ENCODE results near the gene DOP1A. TPM values are rescaled to one million over a fixed set of nuclear protein-coding genes. Genes with fewer than 3 reads are reported as not detected.

Gene DOP1A
- total RNA-seq (2022; extraction: Qiagen RNA extraction; ENCODE audit: low read depth), result 1.9 to 3.5 TPM (median 2.6 TPM) in 5 replicates

GRCh38 chr6:83067448-83068439 is at the start of gene DOP1A:
Gene DOP1A (plus strand): TSS chr6:83067671. CDS start chr6:83096978, 29,307 bp downstream.

DNA sequence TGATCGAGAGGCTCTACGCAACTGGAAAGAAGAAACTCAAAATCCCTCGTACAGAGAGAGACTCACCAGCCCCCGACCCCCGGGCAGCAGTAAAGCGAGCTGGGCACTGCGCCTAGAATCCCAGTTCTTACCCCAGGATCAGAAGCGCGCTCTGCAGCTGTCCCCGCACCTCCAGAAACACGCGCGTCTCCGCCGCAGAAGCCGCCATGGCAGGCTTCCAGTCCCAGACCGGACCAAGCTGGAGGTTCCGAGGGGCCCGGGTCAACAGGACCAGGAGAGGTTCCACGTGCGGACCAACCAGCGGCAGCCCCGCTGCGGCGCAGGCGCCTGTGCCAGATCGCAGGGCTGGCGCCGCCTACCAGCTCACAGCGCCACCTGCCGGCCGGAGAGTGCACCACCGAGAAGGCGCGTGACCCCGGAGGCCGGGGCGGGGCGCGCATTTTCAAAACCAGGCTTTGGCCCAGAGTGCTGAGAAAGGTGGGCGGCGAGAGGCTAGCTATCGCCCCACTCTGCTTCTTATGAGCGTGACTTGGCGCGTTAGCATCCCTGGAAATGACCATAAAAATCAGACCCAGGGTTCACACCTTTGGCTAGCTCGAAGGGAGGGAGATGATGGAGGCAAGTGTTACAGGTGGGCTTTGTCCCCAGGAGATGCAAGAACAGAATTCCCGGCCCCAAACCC is 1.8 kb upstream of the DOP1A start, which contains the start of gene UBE3D:
Gene UBE3D (minus strand): TSS at position 331 of the 682 bp plus-strand sequence. CDS start 123 bp downstream, at position 208.

GRCh38 chr6:83192871-83193746 is 125.6 kb downstream of the DOP1A start, which contains the start of the genes PGM3 and RWDD2A:
Gene PGM3 (minus strand): TSS chr6:83193265. CDS start chr6:83191012, 2,253 bp downstream.
Gene RWDD2A (plus strand): TSS chr6:83193357. CDS start chr6:83194452, 1,095 bp downstream.

Other genes with a start within 250 kb of the DOP1A start
- 3.2 to 4.5 TPM (median 3.6 TPM) in 5 replicates for gene UBE3D, start 1.8 kb upstream of the DOP1A start, total RNA-seq (2022; extraction: Qiagen RNA extraction; ENCODE audit: low read depth)
- gene PGM3, start 125.6 kb downstream of the DOP1A start, total RNA-seq (2022; extraction: Qiagen RNA extraction; ENCODE audit: low read depth), result 22.9 to 32.1 TPM (median 27.5 TPM) in 5 replicates
- 1.2 to 2.2 TPM (median 1.5 TPM) in 5 replicates for gene RWDD2A, start 125.7 kb downstream of the DOP1A start, total RNA-seq (2022; extraction: Qiagen RNA extraction; ENCODE audit: low read depth)

Data from A549 treated with ZK216348 at 1 μM for 4 hours (cell line).